ENCODE data around the gene MAF.

GRCh38 chr16:79598063-79598347, 2.5 kb downstream of the MAF start:
- TF ChIP-seq, protein P1, sequence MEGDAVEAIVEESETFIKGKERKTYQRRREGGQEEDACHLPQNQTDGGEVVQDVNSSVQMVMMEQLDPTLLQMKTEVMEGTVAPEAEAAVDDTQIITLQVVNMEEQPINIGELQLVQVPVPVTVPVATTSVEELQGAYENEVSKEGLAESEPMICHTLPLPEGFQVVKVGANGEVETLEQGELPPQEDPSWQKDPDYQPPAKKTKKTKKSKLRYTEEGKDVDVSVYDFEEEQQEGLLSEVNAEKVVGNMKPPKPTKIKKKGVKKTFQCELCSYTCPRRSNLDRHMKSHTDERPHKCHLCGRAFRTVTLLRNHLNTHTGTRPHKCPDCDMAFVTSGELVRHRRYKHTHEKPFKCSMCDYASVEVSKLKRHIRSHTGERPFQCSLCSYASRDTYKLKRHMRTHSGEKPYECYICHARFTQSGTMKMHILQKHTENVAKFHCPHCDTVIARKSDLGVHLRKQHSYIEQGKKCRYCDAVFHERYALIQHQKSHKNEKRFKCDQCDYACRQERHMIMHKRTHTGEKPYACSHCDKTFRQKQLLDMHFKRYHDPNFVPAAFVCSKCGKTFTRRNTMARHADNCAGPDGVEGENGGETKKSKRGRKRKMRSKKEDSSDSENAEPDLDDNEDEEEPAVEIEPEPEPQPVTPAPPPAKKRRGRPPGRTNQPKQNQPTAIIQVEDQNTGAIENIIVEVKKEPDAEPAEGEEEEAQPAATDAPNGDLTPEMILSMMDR (conservative IDR thresholded peaks at IDR 0.05 in 1 of 2, IDR thresholded peaks at IDR 0.05 in 1 of 2; ENCODE audit: low read depth in 1 of 2, low read length in 2 of 2) = no peak
- no peak for TF ChIP-seq EZH2 (IDR thresholded peaks at IDR 0.05; ENCODE audit: low read length, missing control alignments)
